Heart right ventricle (tissue), 16 donors: ENCODE results near the gene SLC35F1. TPM values are rescaled to one million over a fixed set of nuclear protein-coding genes. Genes with fewer than 3 reads are reported as not detected.

Experiments used
- ATAC-seq, 8 donors: fragments of 200-7000 bp; cut with Tn5 transposase; one replicate each; pipeline ENCODE4 v1.9.1; 2020; ENCODE audit warnings: mild to moderate bottlenecking in 8 of 8, moderate library complexity in 8 of 8, moderate number of reproducible peaks in 1 of 8
- DNase-seq, 2 donors: peaks; one replicate each; pipeline ENCODE4 v3.0.0-alpha.2; 2020
- H3K27ac ChIP-seq, 10 donors: fragments of 200-600 bp; sonication (generic) in 2 of 10; one replicate each; pipeline versions ENCODE4 v1.5.0 to v1.8.0; 2020 to 2022; ENCODE audit warnings: mild to moderate bottlenecking in 3 of 10
- H3K27me3 ChIP-seq, 7 donors: fragments of 200-600 bp; one replicate each; pipeline ENCODE4 v1.8.0; 2021 to 2022; ENCODE audit warnings: mild to moderate bottlenecking in 2 of 7
- H3K36me3 ChIP-seq, 9 donors: fragments of 200-600 bp; sonication (generic) in 1 of 9; one replicate each; pipeline versions ENCODE4 v1.5.0 to v1.8.0; 2020 to 2022; ENCODE audit warnings: mild to moderate bottlenecking in 2 of 9
- H3K4me1 ChIP-seq, 9 donors: fragments of 200-600 bp; sonication (generic) in 1 of 9; one replicate each; pipeline versions ENCODE4 v1.5.0 to v1.8.0; 2020 to 2022; ENCODE audit warnings: mild to moderate bottlenecking in 4 of 9
- H3K4me3 ChIP-seq, 10 donors: fragments of 200-600 bp; sonication (generic) in 2 of 10; one replicate each; pipeline versions ENCODE4 v1.5.0 to v1.8.0; 2020 to 2022; ENCODE audit warnings: mild to moderate bottlenecking in 7 of 10, moderate library complexity in 2 of 10
- H3K9me3 ChIP-seq, 11 donors: fragments of 200-600 bp in 10 of 11; sonication (generic) in 2 of 11; one replicate each; pipeline versions ENCODE4 v1.5.0 to v1.8.0; 2013 to 2022; ENCODE audit warnings: mild to moderate bottlenecking in 2 of 11, control low read depth in 1 of 11, moderate library complexity in 1 of 11
- WGBS, 2 donors: extraction: QIAGEN DNeasy Blood & Tissue Kit; methylation state at CpG; one replicate each; pipeline ENCODE4 v1.1.7; 2013; ENCODE audit warnings: inconsistent platforms in 1 of 2; 5-methylcytosine and 5-hydroxymethylcytosine counted together
- intact Hi-C, 10 donors: fragments of 100-400 bp; cut with DNase I; formaldehyde crosslinking; loops; one replicate each; pipeline versions ENCODE4 v1.11.1 to v1.14.2; 2022
- polyA plus RNA-seq, 2 donors: library from polyadenylated mRNA; stranded (reverse); fragments of 200-250 nt; gene quantifications; one replicate each; pipeline ENCODE4 v1.2.3, GENCODE V29; 2013
- total RNA-seq, 10 donors: library from RNA; stranded (reverse); fragmentation: NEBNext Ultra II Directional in 3 of 10; extraction: Animal tissue kit (Norgen Biotek cat#: 25700) in 3 of 10; gene quantifications; one replicate each; pipeline versions ENCODE4 v1.2.1 to v1.2.4, GENCODE V29; 2021 to 2023
- TF ChIP-seq, protein P1 (sequence below), 9 donors: fragments of 200-600 bp; sonication (generic) in 2 of 9; IDR thresholded peaks; one replicate each; pipeline versions ENCODE4 v1.5.0 to v1.8.0; 2021 to 2022; ENCODE audit warnings: antibody characterized with exemption in 9 of 9, mild to moderate bottlenecking in 5 of 9, moderate library complexity in 1 of 9
- donor health status: Arrhythmogenic right ventricular cardiomyopathy.
- donor health status: ischemic (EF 13 %, LVEDD 7.1; RV severe dilation, severe dysfunction).
- donor health status: healthy with polysubstance abuse.
- donor health status: DM: no; HTN: yes; CAD: no.
- donor health status: DM: no; HTN: no; CAD: no.
- donor health status: ischemic (EF 25% LVEDD 6.9; RV normal size, moderate dysfunction).
- donor health status: ischemic (EF 25% LVEDD 5.7; RV mildly dilated, moderate dysfunction).
- donor health status: healthy.
- donor health status: DM: yes; HTN: yes; CAD: no.
- donor health status: Ischemic cardiomyopathy.
- donor health status: ischemic (EF 35%, LVEDD 5.7; RV mildly dilated, moderate dysfunction).
- donor health status: nonischemic (EF 11% LVEDD 7.7; RV severe dilation, severe dysfunction).
- donor health status: DM: yes; HTN: yes; CAD: no.
- donor health status: PGD.
- donor health status: ischemic (EF 29% LVEDD 5.4; RV normal size, mild dysfunction).
- donor health status: nonischemic (EF 23%, LVEDD 6.1; RV moderate dilation, normal function).

The SLC35F1 gene
- total and polyA plus RNA-seq, 12 donors, result 0.75 to 17.7 (median 6.3) TPM

- peaks cover 0 to 4% (median 0%) of the 10 kb centered on the region in 9 donors for H3K4me1 ChIP-seq
- no peak for DNase-seq
- no peak overlapping the region for H3K27ac ChIP-seq
- intact Hi-C loops, result no loop called here
- no peak overlapping the region for H3K4me3 ChIP-seq
- no peaks in the 10 kb centered on the region for H3K36me3 ChIP-seq
- ATAC-seq, result no peak
- TF ChIP-seq, protein P1, sequence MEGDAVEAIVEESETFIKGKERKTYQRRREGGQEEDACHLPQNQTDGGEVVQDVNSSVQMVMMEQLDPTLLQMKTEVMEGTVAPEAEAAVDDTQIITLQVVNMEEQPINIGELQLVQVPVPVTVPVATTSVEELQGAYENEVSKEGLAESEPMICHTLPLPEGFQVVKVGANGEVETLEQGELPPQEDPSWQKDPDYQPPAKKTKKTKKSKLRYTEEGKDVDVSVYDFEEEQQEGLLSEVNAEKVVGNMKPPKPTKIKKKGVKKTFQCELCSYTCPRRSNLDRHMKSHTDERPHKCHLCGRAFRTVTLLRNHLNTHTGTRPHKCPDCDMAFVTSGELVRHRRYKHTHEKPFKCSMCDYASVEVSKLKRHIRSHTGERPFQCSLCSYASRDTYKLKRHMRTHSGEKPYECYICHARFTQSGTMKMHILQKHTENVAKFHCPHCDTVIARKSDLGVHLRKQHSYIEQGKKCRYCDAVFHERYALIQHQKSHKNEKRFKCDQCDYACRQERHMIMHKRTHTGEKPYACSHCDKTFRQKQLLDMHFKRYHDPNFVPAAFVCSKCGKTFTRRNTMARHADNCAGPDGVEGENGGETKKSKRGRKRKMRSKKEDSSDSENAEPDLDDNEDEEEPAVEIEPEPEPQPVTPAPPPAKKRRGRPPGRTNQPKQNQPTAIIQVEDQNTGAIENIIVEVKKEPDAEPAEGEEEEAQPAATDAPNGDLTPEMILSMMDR (IDR thresholded peaks at IDR 0.05), result no peak
- H3K27me3 ChIP-seq, result no peaks in the 10 kb centered on the region
- 72 to 79% methylated on average over 3 of the region's 3 CpGs for WGBS, 2 donors
- peaks cover 0 to 7% (median 0%) of the 10 kb centered on the region in 11 donors for H3K9me3 ChIP-seq
Measured at GRCh38 chr6:118122161-118122725, 215.2 kb downstream of the SLC35F1 start.

DNA sequence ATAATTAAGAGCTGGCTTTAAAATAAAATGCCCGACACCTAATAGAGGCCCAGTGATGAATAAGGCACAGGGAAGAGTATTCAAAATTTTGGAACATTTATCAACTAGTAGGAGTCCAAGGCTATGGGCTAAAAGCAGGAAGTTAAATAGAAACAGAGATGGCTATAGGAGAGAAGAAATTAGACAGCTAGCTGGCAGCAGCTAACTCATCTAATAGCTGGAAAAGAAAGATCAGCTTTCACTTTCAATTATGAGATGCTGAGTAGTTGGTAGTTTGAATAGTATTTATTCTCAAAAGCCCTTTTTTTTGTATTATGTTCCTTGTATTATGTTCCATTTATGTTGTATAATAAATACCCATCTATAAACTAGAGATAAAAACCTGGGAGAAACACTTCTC, 215.7 kb downstream of the SLC35F1 start:
- Histone ChIP-seq H3K27me3 (no peaks in the 10 kb centered on the region), H3K4me3 (no peak overlapping the region), H3K9me3 (peaks cover 0 to 7% (median 0%) of the 10 kb centered on the region in 11 donors), H3K4me1 (peaks cover 0 to 4% (median 0%) of the 10 kb centered on the region in 9 donors), H3K27ac (no peak overlapping the region), H3K36me3 (no peaks in the 10 kb centered on the region)
- WGBS, 2 donors, result 84 to 85% methylated on average over 1 of the region's 1 CpG
- no peak for ATAC-seq
- intact Hi-C loops, result no loop called here
- TF ChIP-seq, protein P1 (IDR thresholded peaks at IDR 0.05), result no peak
- DNase-seq, result no peak

GRCh38 chr6:118123503-118124037, 216.5 kb downstream of the SLC35F1 start:
- Histone ChIP-seq H3K9me3 (peaks cover 0 to 7% (median 0%) of the 10 kb centered on the region in 11 donors), H3K27me3 (no peaks in the 10 kb centered on the region), H3K4me1 (peaks cover 0 to 4% (median 0%) of the 10 kb centered on the region in 9 donors), H3K27ac (no peak overlapping the region), H3K36me3 (no peaks in the 10 kb centered on the region), H3K4me3 (no peak overlapping the region)
- DNase-seq, result no peak
- TF ChIP-seq, protein P1 (IDR thresholded peaks at IDR 0.05), result no peak
- ATAC-seq, result no peak
- 97 to 100% methylated on average over 1 of the region's 1 CpG for WGBS, 2 donors
- intact Hi-C loops, result no loop called here

GRCh38 chr6:118124851-118125250, 217.8 kb downstream of the SLC35F1 start:
- DNase-seq, result no peak
- Histone ChIP-seq H3K27me3 (no peaks in the 10 kb centered on the region), H3K9me3 (peaks cover 0 to 7% (median 0%) of the 10 kb centered on the region in 11 donors), H3K4me1 (peaks cover 0 to 4% (median 0%) of the 10 kb centered on the region in 9 donors), H3K4me3 (no peak overlapping the region), H3K27ac (no peak overlapping the region), H3K36me3 (no peaks in the 10 kb centered on the region)
- intact Hi-C loops, result no loop called here
- no peak for ATAC-seq
- WGBS, 2 donors, result 64 to 73% methylated on average over 2 of the region's 2 CpGs
- TF ChIP-seq, protein P1 (IDR thresholded peaks at IDR 0.05), result no peak
